SK-N-SH treated with all-trans-retinoic acid at 6 μM for 48 hours (cell line): ENCODE measurements around the gene PLAGL1.
"Not testable (repeated sequence)": the region's sequence is repeated elsewhere in the genome, so short reads cannot be mapped to it uniquely, and the experiment has no call there.

ENCODE experiments used
- ATAC-seq: fragments of 200-7000 bp; cut with Tn5 transposase; 3 replicates; pipeline ENCODE4 v1.9.1; 2020; ENCODE audit warnings: mild to moderate bottlenecking, moderate library complexity
- ARNTL ChIP-seq: fragments of 450-650 bp; formaldehyde crosslinking; IDR thresholded peaks from 2 replicates; pipeline ENCODE4 v1.5.0; 2020; ENCODE audit warnings: low read depth, mild to moderate bottlenecking, moderate library complexity, borderline replicate concordance
- BACH2 ChIP-seq: fragments of 250-450 bp; sonication (Bioruptor Pico); IDR thresholded peaks from 2 replicates; pipeline ENCODE4 v1.9.0; 2021; ENCODE audit warnings: mild to moderate bottlenecking, borderline replicate concordance
- CSDC2 ChIP-seq: fragments of 250-450 bp; sonication (Bioruptor Pico); IDR thresholded peaks from 2 replicates; pipeline ENCODE4 v1.5.0; 2020; ENCODE audit warnings: mild to moderate bottlenecking, moderate library complexity
- CSRNP3 ChIP-seq: fragments of 250-450 bp; sonication (Bioruptor Pico); IDR thresholded peaks from 2 replicates; pipeline ENCODE4 v1.5.1; 2021; ENCODE audit warnings: mild to moderate bottlenecking, moderate library complexity
- ESRRG ChIP-seq: fragments of 250-450 bp; sonication (Bioruptor Pico); IDR thresholded peaks from 2 replicates; pipeline ENCODE4 v1.6.1; 2021; ENCODE audit warnings: mild to moderate bottlenecking
- GLIS3 ChIP-seq: fragments of 250-450 bp; sonication (Bioruptor Pico); IDR thresholded peaks from 2 replicates; pipeline ENCODE4 v1.5.0; 2020; ENCODE audit warnings: mild to moderate bottlenecking, moderate library complexity
- ISL1 ChIP-seq: fragments of 250-450 bp; sonication (Bioruptor Pico); IDR thresholded peaks from 2 replicates; pipeline ENCODE4 v2.1.2; 2022; ENCODE audit warnings: mild to moderate bottlenecking, moderate library complexity
- OSR1 ChIP-seq: fragments of 250-450 bp; sonication (Bioruptor Pico); IDR thresholded peaks from 2 replicates; pipeline ENCODE4 v1.8.0; 2022; ENCODE audit warnings: moderate library complexity, mild to moderate bottlenecking, inconsistent platforms
- PPARA ChIP-seq: fragments of 250-450 bp; sonication (Bioruptor Pico); IDR thresholded peaks from 2 replicates; pipeline ENCODE4 v1.5.0; 2020; ENCODE audit warnings: mild to moderate bottlenecking, borderline replicate concordance
- RARB ChIP-seq: fragments of 250-450 bp; sonication (Bioruptor Pico); IDR thresholded peaks from 2 replicates; pipeline ENCODE4 v1.8.0; 2021; ENCODE audit warnings: mild to moderate bottlenecking, moderate library complexity
- TCF4 ChIP-seq: fragments of 250-450 bp; sonication (Bioruptor Pico); IDR thresholded peaks from 2 replicates; pipeline ENCODE4 v1.8.0; 2021; ENCODE audit warnings: mild to moderate bottlenecking, moderate library complexity, borderline replicate concordance
- TOX ChIP-seq: fragments of 250-450 bp; sonication (Bioruptor Pico); IDR thresholded peaks from 2 replicates; pipeline ENCODE4 v1.8.0; 2021; ENCODE audit warnings: mild to moderate bottlenecking, moderate library complexity, borderline replicate concordance
- ZC3H10 ChIP-seq: fragments of 250-450 bp; sonication (Bioruptor Pico); IDR thresholded peaks from 2 replicates; pipeline ENCODE4 v1.5.1; 2021; ENCODE audit warnings: mild to moderate bottlenecking, moderate library complexity
- ZFP3 ChIP-seq: fragments of 250-450 bp; sonication (Bioruptor Pico); IDR thresholded peaks from 2 replicates; pipeline ENCODE4 v1.5.0; 2020; ENCODE audit warnings: mild to moderate bottlenecking, moderate library complexity
- ZNF565 ChIP-seq: fragments of 450-650 bp; formaldehyde crosslinking; conservative IDR thresholded peaks from 2 replicates; pipeline ENCODE4 v1.5.0; 2020; ENCODE audit warnings: low read depth, mild to moderate bottlenecking, moderate library complexity
- ZNF70 ChIP-seq: fragments of 450-650 bp; formaldehyde crosslinking; IDR thresholded peaks from 2 replicates; pipeline ENCODE4 v1.5.0; 2020; ENCODE audit warnings: mild to moderate bottlenecking, moderate library complexity
- ZNF8 ChIP-seq: fragments of 450-650 bp; formaldehyde crosslinking; IDR thresholded peaks from 2 replicates; pipeline ENCODE4 v1.5.0; 2020; ENCODE audit warnings: mild to moderate bottlenecking, moderate library complexity
- TF ChIP-seq, protein P1 (sequence below): fragments of 250-450 bp; sonication (Bioruptor Pico); IDR thresholded peaks from 2 replicates; pipeline ENCODE4 v1.8.0; 2021; ENCODE audit warnings: low read depth, mild to moderate bottlenecking, moderate library complexity, borderline replicate concordance
- TF ChIP-seq, protein P2 (sequence below): fragments of 250-450 bp; sonication (Bioruptor Pico); IDR thresholded peaks from 2 replicates; pipeline ENCODE4 v1.5.0; 2020; ENCODE audit warnings: mild to moderate bottlenecking, moderate library complexity
- TF ChIP-seq, protein P3 (sequence below): fragments of 250-450 bp; sonication (Bioruptor Pico); IDR thresholded peaks from 2 replicates; pipeline ENCODE4 v1.5.1; 2020; ENCODE audit warnings: low read depth, mild to moderate bottlenecking, moderate library complexity

PLAGL1 gene

DNA sequence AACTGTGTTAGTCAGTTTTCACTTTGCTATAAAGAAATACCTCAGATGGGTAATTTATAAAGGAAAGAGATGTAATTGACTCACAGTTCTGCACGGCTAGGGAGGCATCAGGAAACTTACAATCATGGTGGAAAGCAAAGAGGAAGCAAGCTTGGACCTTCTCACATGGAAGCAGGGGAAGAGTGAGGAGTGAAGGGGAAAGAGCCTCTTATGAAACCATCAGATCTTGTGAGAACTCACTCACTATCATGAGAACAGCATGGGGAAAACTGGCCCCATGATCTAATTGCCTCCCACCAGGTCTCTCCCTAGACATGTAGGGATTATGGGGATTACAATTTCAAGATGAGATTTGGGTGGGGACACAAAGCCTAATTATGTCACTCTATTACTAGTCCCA, 41.3 kb upstream of the PLAGL1 start:
- ATAC-seq: no peak
- TF ChIP-seq, protein P1, sequence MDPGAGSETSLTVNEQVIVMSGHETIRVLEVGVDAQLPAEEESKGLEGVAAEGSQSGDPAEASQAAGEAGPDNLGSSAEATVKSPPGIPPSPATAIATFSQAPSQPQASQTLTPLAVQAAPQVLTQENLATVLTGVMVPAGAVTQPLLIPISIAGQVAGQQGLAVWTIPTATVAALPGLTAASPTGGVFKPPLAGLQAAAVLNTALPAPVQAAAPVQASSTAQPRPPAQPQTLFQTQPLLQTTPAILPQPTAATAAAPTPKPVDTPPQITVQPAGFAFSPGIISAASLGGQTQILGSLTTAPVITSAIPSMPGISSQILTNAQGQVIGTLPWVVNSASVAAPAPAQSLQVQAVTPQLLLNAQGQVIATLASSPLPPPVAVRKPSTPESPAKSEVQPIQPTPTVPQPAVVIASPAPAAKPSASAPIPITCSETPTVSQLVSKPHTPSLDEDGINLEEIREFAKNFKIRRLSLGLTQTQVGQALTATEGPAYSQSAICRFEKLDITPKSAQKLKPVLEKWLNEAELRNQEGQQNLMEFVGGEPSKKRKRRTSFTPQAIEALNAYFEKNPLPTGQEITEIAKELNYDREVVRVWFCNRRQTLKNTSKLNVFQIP (CRISPR knock-in tag): no peak
- no peak for TF ChIP-seq BACH2
- no peak for TF ChIP-seq RARB

DNA sequence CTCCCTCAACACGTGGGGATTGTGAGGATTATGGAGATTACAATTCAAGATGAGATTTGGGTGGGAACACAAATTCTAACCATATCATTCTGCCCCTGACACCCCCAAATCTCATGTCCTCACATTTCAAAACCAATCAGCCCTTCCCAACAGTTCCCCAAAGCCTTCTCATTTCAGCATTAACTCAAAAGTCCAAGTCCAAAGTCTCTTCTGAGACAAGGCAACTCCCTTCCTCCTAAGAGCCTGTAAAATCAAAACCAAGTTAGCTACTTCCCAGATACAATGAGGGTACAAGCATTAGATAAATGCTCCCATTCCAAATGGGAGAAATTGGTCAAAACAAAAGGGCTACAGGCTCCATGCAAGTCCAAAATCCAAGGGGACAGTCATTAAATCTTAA, 39.6 kb upstream of the PLAGL1 start:
- no peak for TF ChIP-seq ZNF70
- no peak for TF ChIP-seq GLIS3 (CRISPR knock-in tag)
- TF ChIP-seq, protein P1 (CRISPR knock-in tag): no peak
- no peak for TF ChIP-seq ZFP3 (CRISPR knock-in tag)
- no peak for TF ChIP-seq TCF4 (CRISPR knock-in tag)
- TF ChIP-seq TOX (CRISPR knock-in tag): no peak
- TF ChIP-seq ESRRG (CRISPR knock-in tag): no peak
- no peak for TF ChIP-seq ARNTL (CRISPR knock-in tag)
- no peak for TF ChIP-seq BACH2
- TF ChIP-seq PPARA (CRISPR knock-in tag): no peak
- TF ChIP-seq ISL1 (CRISPR knock-in tag): no peak
- TF ChIP-seq ZNF565: no peak
- TF ChIP-seq, protein P2, sequence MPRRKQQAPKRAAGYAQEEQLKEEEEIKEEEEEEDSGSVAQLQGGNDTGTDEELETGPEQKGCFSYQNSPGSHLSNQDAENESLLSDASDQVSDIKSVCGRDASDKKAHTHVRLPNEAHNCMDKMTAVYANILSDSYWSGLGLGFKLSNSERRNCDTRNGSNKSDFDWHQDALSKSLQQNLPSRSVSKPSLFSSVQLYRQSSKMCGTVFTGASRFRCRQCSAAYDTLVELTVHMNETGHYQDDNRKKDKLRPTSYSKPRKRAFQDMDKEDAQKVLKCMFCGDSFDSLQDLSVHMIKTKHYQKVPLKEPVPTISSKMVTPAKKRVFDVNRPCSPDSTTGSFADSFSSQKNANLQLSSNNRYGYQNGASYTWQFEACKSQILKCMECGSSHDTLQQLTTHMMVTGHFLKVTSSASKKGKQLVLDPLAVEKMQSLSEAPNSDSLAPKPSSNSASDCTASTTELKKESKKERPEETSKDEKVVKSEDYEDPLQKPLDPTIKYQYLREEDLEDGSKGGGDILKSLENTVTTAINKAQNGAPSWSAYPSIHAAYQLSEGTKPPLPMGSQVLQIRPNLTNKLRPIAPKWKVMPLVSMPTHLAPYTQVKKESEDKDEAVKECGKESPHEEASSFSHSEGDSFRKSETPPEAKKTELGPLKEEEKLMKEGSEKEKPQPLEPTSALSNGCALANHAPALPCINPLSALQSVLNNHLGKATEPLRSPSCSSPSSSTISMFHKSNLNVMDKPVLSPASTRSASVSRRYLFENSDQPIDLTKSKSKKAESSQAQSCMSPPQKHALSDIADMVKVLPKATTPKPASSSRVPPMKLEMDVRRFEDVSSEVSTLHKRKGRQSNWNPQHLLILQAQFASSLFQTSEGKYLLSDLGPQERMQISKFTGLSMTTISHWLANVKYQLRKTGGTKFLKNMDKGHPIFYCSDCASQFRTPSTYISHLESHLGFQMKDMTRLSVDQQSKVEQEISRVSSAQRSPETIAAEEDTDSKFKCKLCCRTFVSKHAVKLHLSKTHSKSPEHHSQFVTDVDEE (CRISPR knock-in tag): no peak
- TF ChIP-seq, protein P3, sequence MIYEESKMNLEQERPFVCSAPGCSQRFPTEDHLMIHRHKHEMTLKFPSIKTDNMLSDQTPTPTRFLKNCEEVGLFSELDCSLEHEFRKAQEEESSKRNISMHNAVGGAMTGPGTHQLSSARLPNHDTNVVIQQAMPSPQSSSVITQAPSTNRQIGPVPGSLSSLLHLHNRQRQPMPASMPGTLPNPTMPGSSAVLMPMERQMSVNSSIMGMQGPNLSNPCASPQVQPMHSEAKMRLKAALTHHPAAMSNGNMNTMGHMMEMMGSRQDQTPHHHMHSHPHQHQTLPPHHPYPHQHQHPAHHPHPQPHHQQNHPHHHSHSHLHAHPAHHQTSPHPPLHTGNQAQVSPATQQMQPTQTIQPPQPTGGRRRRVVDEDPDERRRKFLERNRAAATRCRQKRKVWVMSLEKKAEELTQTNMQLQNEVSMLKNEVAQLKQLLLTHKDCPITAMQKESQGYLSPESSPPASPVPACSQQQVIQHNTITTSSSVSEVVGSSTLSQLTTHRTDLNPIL (CRISPR knock-in tag): no peak
- TF ChIP-seq CSDC2 (CRISPR knock-in tag): no peak
- TF ChIP-seq CSRNP3 (CRISPR knock-in tag): no peak
- no peak for TF ChIP-seq OSR1 (CRISPR knock-in tag)
- no peak for ATAC-seq

DNA sequence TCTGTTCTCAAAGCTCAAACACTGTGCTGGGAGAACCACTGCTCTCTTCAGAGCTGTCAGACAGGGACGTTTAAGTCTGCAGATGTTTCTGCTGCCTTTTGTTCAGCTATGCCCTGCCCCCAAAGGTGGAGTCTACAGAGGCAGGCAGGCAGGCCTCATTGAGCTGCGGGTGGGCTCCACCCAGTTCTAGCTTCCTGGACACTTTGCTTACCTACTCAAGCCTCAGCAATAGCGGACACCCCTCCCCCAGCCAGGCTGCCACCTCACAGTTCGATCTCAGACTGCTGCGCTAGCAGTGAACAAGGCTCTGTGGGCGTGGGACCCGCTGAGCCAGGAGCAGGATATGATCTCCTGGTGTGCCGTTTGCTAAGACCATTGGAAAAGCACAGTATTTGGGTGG, 38.6 kb upstream of the PLAGL1 start:
- not testable (repeated sequence) for ATAC-seq

DNA sequence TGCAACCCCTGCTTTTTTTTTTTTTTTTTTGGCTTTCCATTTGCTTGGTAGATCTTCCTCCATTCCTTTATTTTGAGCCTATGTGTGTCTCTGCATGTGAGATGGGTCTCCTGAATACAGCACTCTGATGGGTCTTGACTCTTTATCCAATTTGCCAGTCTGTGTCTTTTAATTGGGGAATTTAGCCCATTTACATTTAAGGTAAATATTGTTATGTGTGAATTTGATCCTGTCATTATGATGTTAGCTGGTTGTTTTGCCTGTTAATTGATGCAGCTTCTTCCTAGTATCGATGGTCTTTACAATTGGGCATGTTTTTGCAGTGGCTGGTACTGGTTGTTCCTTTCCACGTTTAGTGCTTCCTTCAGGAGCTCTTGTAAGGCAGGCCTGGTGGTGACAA, 36.9 kb upstream of the PLAGL1 start:
- ATAC-seq: not testable (repeated sequence)

GRCh38 chr6:144036835-144037195, 28.8 kb upstream of the PLAGL1 start:
- ATAC-seq: no peak

More at GRCh38 chr6:144036835-144037195, 28.8 kb upstream of the PLAGL1 start:
- TF ChIP-seq BACH2: no peak
- TF ChIP-seq ZC3H10 (CRISPR knock-in tag): no peak
- no peak for TF ChIP-seq PPARA (CRISPR knock-in tag)
- no peak for TF ChIP-seq ZNF8 (CRISPR knock-in tag)
- no peak for TF ChIP-seq ZNF565
- no peak for TF ChIP-seq TOX (CRISPR knock-in tag)
- TF ChIP-seq ISL1 (CRISPR knock-in tag): no peak
